ENCODE results near the gene MRPL52. TPM values are rescaled to one million over a fixed set of nuclear protein-coding genes. Genes with fewer than 3 reads are reported as not detected.
"Not testable (repeated sequence)": the region's sequence is repeated elsewhere in the genome, so short reads cannot be mapped to it uniquely, and the experiment has no call there.

The MRPL52 gene
- total RNA-seq, 1 donor from 2014 or later: 16.7 TPM

- peaks cover 0 to 4% (median 4%) of the 10 kb centered on the region in 3 donors for H3K27me3 ChIP-seq (ENCODE audit: control insufficient read depth in 3 of 3, insufficient read depth in 3 of 3, low read length in 3 of 3)
- peak overlapping the region in 1 of 3 donors; percentile 40 for H3K9ac ChIP-seq (ENCODE audit: low read depth in 1 of 3, low read length in 3 of 3)
- peak overlapping the region in 1 of 3 donors; percentile 38 for H3K4me3 ChIP-seq (ENCODE audit: low read length in 3 of 3)
- H3K4me1 ChIP-seq (ENCODE audit: control insufficient read depth in 3 of 3, insufficient read depth in 3 of 3, low read length in 3 of 3): peaks cover 12 to 14% (median 13%) of the 10 kb centered on the region in 3 donors
- H3K9me3 ChIP-seq (ENCODE audit: control insufficient read depth in 3 of 3, low read length in 3 of 3): no peaks in the 10 kb centered on the region
- H3K36me3 ChIP-seq (ENCODE audit: control insufficient read depth in 3 of 3, insufficient read depth in 3 of 3, low read length in 3 of 3): no peaks in the 10 kb centered on the region
- H3K27ac ChIP-seq (ENCODE audit: low read depth, low read length): no peak overlapping the region
Measured at GRCh38 chr14:22822016-22822570, 7.6 kb upstream of the MRPL52 start.

- Histone ChIP-seq H3K36me3 (ENCODE audit: control insufficient read depth in 3 of 3, insufficient read depth in 3 of 3, low read length in 3 of 3) (no peaks in the 10 kb centered on the region), H3K4me1 (ENCODE audit: control insufficient read depth in 3 of 3, insufficient read depth in 3 of 3, low read length in 3 of 3) (peaks cover 12 to 14% (median 13%) of the 10 kb centered on the region in 3 donors), H3K27me3 (ENCODE audit: control insufficient read depth in 3 of 3, insufficient read depth in 3 of 3, low read length in 3 of 3) (peaks cover 0 to 4% (median 4%) of the 10 kb centered on the region in 3 donors), H3K4me3 (ENCODE audit: low read length in 3 of 3) (peak overlapping the region in 2 of 3 donors; percentile 31 to 62), H3K9ac (ENCODE audit: low read depth in 1 of 3, low read length in 3 of 3) (peak overlapping the region in 2 of 3 donors; percentile 5 to 40), H3K9me3 (ENCODE audit: control insufficient read depth in 3 of 3, low read length in 3 of 3) (no peaks in the 10 kb centered on the region), H3K27ac (ENCODE audit: low read depth, low read length) (no peak overlapping the region)
Measured at GRCh38 chr14:22822571-22823098, 7.1 kb upstream of the MRPL52 start.

GRCh38 chr14:22824711-22825359 lies 4.9 kb upstream of the MRPL52 start:
- H3K27me3 ChIP-seq (ENCODE audit: control insufficient read depth in 3 of 3, insufficient read depth in 3 of 3, low read length in 3 of 3): peaks cover 0 to 4% (median 0%) of the 10 kb centered on the region in 3 donors
- no peaks in the 10 kb centered on the region for H3K36me3 ChIP-seq (ENCODE audit: control insufficient read depth in 3 of 3, insufficient read depth in 3 of 3, low read length in 3 of 3)
- no peaks in the 10 kb centered on the region for H3K9me3 ChIP-seq (ENCODE audit: control insufficient read depth in 3 of 3, low read length in 3 of 3)
- H3K4me3 ChIP-seq (ENCODE audit: low read length in 3 of 3): no peak overlapping the region
- H3K27ac ChIP-seq (ENCODE audit: low read depth, low read length): no peak overlapping the region
- H3K9ac ChIP-seq (ENCODE audit: low read depth in 1 of 3, low read length in 3 of 3): peak overlapping the region in 1 of 3 donors; percentile 20
- H3K4me1 ChIP-seq (ENCODE audit: control insufficient read depth in 3 of 3, insufficient read depth in 3 of 3, low read length in 3 of 3): peaks cover 4 to 13% (median 11%) of the 10 kb centered on the region in 3 donors

- not testable (repeated sequence) for H3K27me3 ChIP-seq (ENCODE audit: control insufficient read depth in 3 of 3, insufficient read depth in 3 of 3, low read length in 3 of 3); H3K9me3 ChIP-seq (ENCODE audit: control insufficient read depth in 3 of 3, low read length in 3 of 3)
- peak overlapping the region; percentile 92 to 96 (median 94) for H3K4me3 ChIP-seq (ENCODE audit: low read length in 3 of 3)
- H3K27ac ChIP-seq (ENCODE audit: low read depth, low read length): peak overlapping the region; percentile 49
- peaks cover 6 to 16% (median 15%) of the 10 kb centered on the region in 3 donors for H3K4me1 ChIP-seq (ENCODE audit: control insufficient read depth in 3 of 3, insufficient read depth in 3 of 3, low read length in 3 of 3)
- H3K9ac ChIP-seq (ENCODE audit: low read depth in 1 of 3, low read length in 3 of 3): peak overlapping the region; percentile 25 to 91 (median 89)
- H3K36me3 ChIP-seq (ENCODE audit: control insufficient read depth in 3 of 3, insufficient read depth in 3 of 3, low read length in 3 of 3): peaks cover 6 to 14% (median 10%) of the 10 kb centered on the region in 3 donors
Measured at GRCh38 chr14:22829076-22829660, 519 bp upstream of the MRPL52 start.

GRCh38 chr14:22830443-22831010 lies 840 bp downstream of the MRPL52 start:
- no peak overlapping the region for H3K27ac ChIP-seq (ENCODE audit: low read depth, low read length)
- H3K9me3 ChIP-seq (ENCODE audit: control insufficient read depth in 3 of 3, low read length in 3 of 3): no peaks in the 10 kb centered on the region
- H3K27me3 ChIP-seq (ENCODE audit: control insufficient read depth in 3 of 3, insufficient read depth in 3 of 3, low read length in 3 of 3): no peaks in the 10 kb centered on the region
- peaks cover 12 to 26% (median 16%) of the 10 kb centered on the region in 3 donors for H3K36me3 ChIP-seq (ENCODE audit: control insufficient read depth in 3 of 3, insufficient read depth in 3 of 3, low read length in 3 of 3)
- peak overlapping the region; percentile 92 to 96 (median 94) for H3K4me3 ChIP-seq (ENCODE audit: low read length in 3 of 3)
- H3K4me1 ChIP-seq (ENCODE audit: control insufficient read depth in 3 of 3, insufficient read depth in 3 of 3, low read length in 3 of 3): peaks cover 6 to 16% (median 11%) of the 10 kb centered on the region in 3 donors
- peak overlapping the region; percentile 89 to 91 (median 91) for H3K9ac ChIP-seq (ENCODE audit: low read depth in 1 of 3, low read length in 3 of 3)

- no peak overlapping the region for H3K9ac ChIP-seq (ENCODE audit: low read depth in 1 of 3, low read length in 3 of 3)
- H3K9me3 ChIP-seq (ENCODE audit: control insufficient read depth in 3 of 3, low read length in 3 of 3): no peaks in the 10 kb centered on the region
- H3K27ac ChIP-seq (ENCODE audit: low read depth, low read length): peak overlapping the region; percentile 87
- H3K27me3 ChIP-seq (ENCODE audit: control insufficient read depth in 3 of 3, insufficient read depth in 3 of 3, low read length in 3 of 3): peaks cover 0 to 21% (median 5%) of the 10 kb centered on the region in 3 donors
- H3K36me3 ChIP-seq (ENCODE audit: control insufficient read depth in 3 of 3, insufficient read depth in 3 of 3, low read length in 3 of 3): peaks cover 12 to 26% (median 19%) of the 10 kb centered on the region in 3 donors
- H3K4me3 ChIP-seq (ENCODE audit: low read length in 3 of 3): no peak overlapping the region
- H3K4me1 ChIP-seq (ENCODE audit: control insufficient read depth in 3 of 3, insufficient read depth in 3 of 3, low read length in 3 of 3): peaks cover 19 to 26% (median 20%) of the 10 kb centered on the region in 3 donors
Measured at GRCh38 chr14:22835505-22835904, 5.8 kb downstream of the MRPL52 start.

GRCh38 chr14:22836301-22837113 lies 6.8 kb downstream of the MRPL52 start, which contains the start of gene MMP14:
Gene MMP14, plus strand, starts transcription at chr14:22836585. Its CDS starts 233 bp downstream, at chr14:22836818.
- H3K36me3 ChIP-seq (ENCODE audit: control insufficient read depth in 3 of 3, insufficient read depth in 3 of 3, low read length in 3 of 3): peaks cover 12 to 26% (median 22%) of the 10 kb centered on the region in 3 donors
- peaks cover 17 to 22% (median 21%) of the 10 kb centered on the region in 3 donors for H3K4me1 ChIP-seq (ENCODE audit: control insufficient read depth in 3 of 3, insufficient read depth in 3 of 3, low read length in 3 of 3)
- H3K27me3 ChIP-seq (ENCODE audit: control insufficient read depth in 3 of 3, insufficient read depth in 3 of 3, low read length in 3 of 3): peaks cover 0 to 21% (median 5%) of the 10 kb centered on the region in 3 donors
- H3K9ac ChIP-seq (ENCODE audit: low read depth in 1 of 3, low read length in 3 of 3): peak within 1 kb of the TSS; percentile 76 to 89 (median 85)
- no peaks in the 10 kb centered on the region for H3K9me3 ChIP-seq (ENCODE audit: control insufficient read depth in 3 of 3, low read length in 3 of 3)
- H3K4me3 ChIP-seq (ENCODE audit: low read length in 3 of 3): peak within 1 kb of the TSS; percentile 73 to 80 (median 78)
- peak within 1 kb of the TSS; percentile 87 for H3K27ac ChIP-seq (ENCODE audit: low read depth, low read length)

- H3K9me3 ChIP-seq (ENCODE audit: control insufficient read depth in 3 of 3, low read length in 3 of 3): no peaks in the 10 kb centered on the region
- H3K4me3 ChIP-seq (ENCODE audit: low read length in 3 of 3): peak overlapping the region; percentile 73 to 80 (median 78)
- peaks cover 16 to 33% (median 27%) of the 10 kb centered on the region in 3 donors for H3K36me3 ChIP-seq (ENCODE audit: control insufficient read depth in 3 of 3, insufficient read depth in 3 of 3, low read length in 3 of 3)
- peaks cover 0 to 21% (median 5%) of the 10 kb centered on the region in 3 donors for H3K27me3 ChIP-seq (ENCODE audit: control insufficient read depth in 3 of 3, insufficient read depth in 3 of 3, low read length in 3 of 3)
- peak overlapping the region; percentile 76 to 89 (median 85) for H3K9ac ChIP-seq (ENCODE audit: low read depth in 1 of 3, low read length in 3 of 3)
- peak overlapping the region; percentile 87 for H3K27ac ChIP-seq (ENCODE audit: low read depth, low read length)
- H3K4me1 ChIP-seq (ENCODE audit: control insufficient read depth in 3 of 3, insufficient read depth in 3 of 3, low read length in 3 of 3): peaks cover 17 to 22% (median 21%) of the 10 kb centered on the region in 3 donors
Measured at GRCh38 chr14:22837114-22837749, 7.5 kb downstream of the MRPL52 start.
